Measurements from ENCODE around the gene CDCA5. TPM values are rescaled to one million over a fixed set of nuclear protein-coding genes. Genes with fewer than 3 reads are reported as not detected.

Gene CDCA5
- total and polyA plus RNA-seq, 2 of the 4 experiments (the other 2 are of a cell fraction), result 9.1 to 14.0 TPM

DNA sequence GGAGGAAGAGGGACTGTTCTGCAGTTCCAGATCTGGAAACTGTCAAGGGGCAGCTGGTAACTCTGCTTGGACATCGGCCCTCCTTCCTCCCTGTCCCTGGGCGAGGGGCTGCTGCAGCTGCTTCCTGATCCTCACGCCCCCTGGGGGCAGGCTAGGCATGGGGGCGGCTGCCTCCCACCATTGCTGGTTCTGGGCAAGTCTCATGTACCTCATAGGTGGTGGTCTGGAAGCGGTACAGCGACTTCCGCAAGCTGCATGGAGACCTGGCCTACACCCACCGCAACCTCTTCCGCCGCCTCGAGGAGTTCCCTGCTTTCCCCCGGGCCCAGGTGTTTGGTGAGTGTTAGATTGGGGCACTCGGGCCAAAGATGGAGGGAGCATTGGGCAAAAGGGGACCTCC is 51.6 kb downstream of the CDCA5 start:
- DNase-seq (no peak), ATAC-seq (ENCODE audit: low read depth) (no peak)
- Histone ChIP-seq H4K5ac (ENCODE audit: low read depth, low read length) (no peak overlapping the region), H3K9ac (ENCODE audit: low read depth, low read length) (no peak overlapping the region), H3K9me3 (ENCODE audit: control insufficient read depth, insufficient read depth, low read length) (no peaks in the 10 kb centered on the region), H3K56ac (ENCODE audit: extremely low read depth, insufficient read depth, low read length) (no peak overlapping the region), H4K91ac (ENCODE audit: insufficient read depth, low read depth, low read length) (no peak overlapping the region), H3K27ac (ENCODE audit: insufficient read depth, low read length) (no peak overlapping the region), H3K14ac (replicated peaks; ENCODE audit: low read depth, low read length) (no peak overlapping the region), H3K18ac (ENCODE audit: low read depth, low read length) (no peak overlapping the region), H3K4me2 (ENCODE audit: low read depth, low read length) (no peak overlapping the region), H3K36me3 (ENCODE audit: control insufficient read depth, insufficient read depth, low read length) (peaks cover 18% of the 10 kb centered on the region; the same call in 1 of the 2 replicates), H3K9me1 (ENCODE audit: insufficient read depth, low read length) (no peaks in the 10 kb centered on the region), H2BK20ac (ENCODE audit: low read depth, low read length) (no peak overlapping the region), H2BK120ac (ENCODE audit: low read depth, low read length) (no peak overlapping the region), H2BK5ac (ENCODE audit: low read depth, low read length, poor library complexity, severe bottlenecking) (no peak overlapping the region), H3K79me1 (ENCODE audit: low read depth in 1 of 2, low read length in 2 of 2) (peaks cover 0 to 10% of the 10 kb centered on the region in 2 experiments; a peak in 2 of 4 replicates), H2AFZ (replicated peaks; ENCODE audit: low read length, poor library complexity) (no peak overlapping the region), H3K4me3 (ENCODE audit: insufficient read depth, low read depth, low read length) (no peak overlapping the region), H2AK5ac (ENCODE audit: low read depth, low read length) (no peak overlapping the region), H2AK9ac (replicated peaks; ENCODE audit: low read depth, low read length, poor library complexity) (no peak overlapping the region), H3K4ac (ENCODE audit: low read depth, low read length) (no peak overlapping the region), H4K20me1 (ENCODE audit: insufficient read depth, low read length) (no peaks in the 10 kb centered on the region), H2BK15ac (ENCODE audit: low read depth, low read length) (no peak overlapping the region), H3K4me1 (ENCODE audit: control insufficient read depth, insufficient read depth, low read length) (peaks cover 2% of the 10 kb centered on the region; the same call in 1 of the 2 replicates), H3K27me3 (ENCODE audit: control insufficient read depth, insufficient read depth, low read length) (no peaks in the 10 kb centered on the region), H4K8ac (ENCODE audit: low read depth in 2 of 2, low read length in 2 of 2) (no peak overlapping the region), H3K23ac (ENCODE audit: low read depth, low read length) (no peak overlapping the region)
- dilution Hi-C loops (cut with HindIII; ENCODE audit: low sequenced_read_pairs, unreplicated experiment) (no loop called here), in situ Hi-C loops (cut with MboI; ENCODE audit: low sequenced_read_pairs) (no loop called here), intact Hi-C loops (cut with micrococcal nuclease) (no loop called here)
- POLR2A ChIA-PET (ENCODE audit: unreplicated experiment), result no interaction called here
- no TSS peak for BruUV-seq (replicated peaks)
- no peak for TF ChIP-seq NFE2L2 (IDR thresholded peaks at IDR 0.05; ENCODE audit: low read depth, low read length)
- TF ChIP-seq USF2 (IDR thresholded peaks at IDR 0.05; ENCODE audit: low read depth, low read length), result no peak
- no peak for TF ChIP-seq ELK1 (IDR thresholded peaks at IDR 0.05; ENCODE audit: borderline replicate concordance, low read depth, low read length)
- TF ChIP-seq MXI1 (IDR thresholded peaks at IDR 0.05; ENCODE audit: borderline replicate concordance, low read depth, low read length), result no peak
- no peak for TF ChIP-seq RFX5 (IDR thresholded peaks at IDR 0.05; ENCODE audit: low read depth, low read length)
- no peak for TF ChIP-seq POLR2A (IDR thresholded peaks at IDR 0.05; ENCODE audit: low read depth, low read length)
- TF ChIP-seq BHLHE40 (IDR thresholded peaks at IDR 0.05; ENCODE audit: low read depth, low read length), result no peak
- TF ChIP-seq RCOR1 (IDR thresholded peaks at IDR 0.05; ENCODE audit: insufficient replicate concordance, low read length), result no peak
- no peak for TF ChIP-seq SMC3 (IDR thresholded peaks at IDR 0.05; ENCODE audit: low read depth, low read length)
- TF ChIP-seq FOS (IDR thresholded peaks at IDR 0.05; ENCODE audit: low read depth, low read length), result no peak
- TF ChIP-seq MAFK (IDR thresholded peaks at IDR 0.05; ENCODE audit: low read depth, low read length), result no peak
- no peak for TF ChIP-seq MAZ (IDR thresholded peaks at IDR 0.05; ENCODE audit: borderline replicate concordance, low read depth, low read length)
- no peak for TF ChIP-seq CEBPB (IDR thresholded peaks at IDR 0.05; ENCODE audit: low read depth, low read length)
- TF ChIP-seq CTCF (conservative IDR thresholded peaks at IDR 0.05; ENCODE audit: low read depth, low read length), result no peak
- no peak for TF ChIP-seq CHD1 (IDR thresholded peaks at IDR 0.05; ENCODE audit: low read depth, low read length)
- TF ChIP-seq RAD21 (IDR thresholded peaks at IDR 0.05; ENCODE audit: low read length), result no peak
- 70% methylated on average over 2 of the region's 13 CpGs; no CpG with 5 or more reads in 1 of the 2 experiments for WGBS, 2 experiments (ENCODE audit: extremely low coverage in 2 of 2, insufficient read length in 1 of 2)
- CTCF ChIA-PET, result no interaction called here
